Endothelial cell of umbilical vein (primary cell): ENCODE data around the gene LIN7C. TPM values are rescaled to one million over a fixed set of nuclear protein-coding genes. Genes with fewer than 3 reads are reported as not detected.

ENCODE experiments used
- BruUV-seq: library from RNA; stranded (reverse); fragments of 400-500 nt; replicated peaks from 2 replicates; lab custom pipeline; 2021; lab: Mats Ljungman, UMichigan
- CTCF ChIA-PET: fragments of 300-600, 350-600 bp; sonication (Branson Sonifier 250); formaldehyde crosslinking; loops from one replicate; lab custom pipeline; 2021; ENCODE audit warnings: antibody characterized with exemption, inconsistent platforms; lab: Charles Lee
- POLR2A ChIA-PET: fragments of 300-600, 350-600 bp; sonication (Branson Sonifier 250); formaldehyde crosslinking; loops from one replicate; lab custom pipeline; 2021; ENCODE audit warnings: antibody characterized with exemption, inconsistent platforms; lab: Charles Lee
- DNase-seq: peaks from one replicate; pipeline ENCODE4 v3.0.0-alpha.2; 2011; ENCODE audit warnings: low read depth, low spot score
- FAIRE-seq: peaks from 2 replicates; lab custom pipeline; 2011; peaks lifted over from hg19 to GRCh38; lab: Jason Lieb, UNC
- H2AFZ ChIP-seq: 2 replicates; pipeline ENCODE4 v1.6.0; 2012; ENCODE audit warnings: low read depth, low read length, control low read depth, inconsistent platforms
- H3K27ac ChIP-seq: 2 replicates; pipeline ENCODE4 v1.5.1; 2011; ENCODE audit warnings: low read depth, mild to moderate bottlenecking, control low read depth, low read length, moderate library complexity; ENCODE audit not compliant: insufficient read depth
- H3K27me3 ChIP-seq, 2 experiments: 2 replicates each; pipeline versions ENCODE4 v1.6.0 to v1.6.1; 2011; ENCODE audit warnings: low read length in 2 of 2, mixed read lengths in 1 of 2; ENCODE audit not compliant: control insufficient read depth in 2 of 2, insufficient read depth in 2 of 2
- H3K36me3 ChIP-seq, 2 experiments: 2 replicates in 1 of 2; 3 replicates in 1 of 2; pipeline ENCODE4 v1.5.1; 2011; ENCODE audit warnings: low read length in 2 of 2, mild to moderate bottlenecking in 1 of 2, moderate library complexity in 1 of 2; ENCODE audit not compliant: control insufficient read depth in 2 of 2, insufficient read depth in 2 of 2; ENCODE audit errors: extremely low read depth in 1 of 2
- H3K4me1 ChIP-seq: 3 replicates; pipeline ENCODE4 v1.5.1; 2011; ENCODE audit warnings: mild to moderate bottlenecking, low read length; ENCODE audit not compliant: control insufficient read depth, insufficient read depth; ENCODE audit errors: extremely low read depth
- H3K4me2 ChIP-seq: 2 replicates; pipeline ENCODE4 v1.6.1; 2011; ENCODE audit warnings: low read length, control low read depth, mixed read lengths; ENCODE audit not compliant: insufficient read depth
- H3K4me3 ChIP-seq, 3 experiments: fragments of 200-600 bp in 1 of 3; sonication (generic), shearing (Covaris generic) in 1 of 3; replicated peaks in 1 of 3; 2 replicates each; pipeline ENCODE4 v1.5.1; 2011 to 2016; ENCODE audit warnings: control low read depth in 3 of 3, low read length in 3 of 3, mild to moderate bottlenecking in 2 of 3, inconsistent platforms in 1 of 3, low read depth in 1 of 3, moderate library complexity in 1 of 3; ENCODE audit not compliant: insufficient read depth in 1 of 3
- H3K79me2 ChIP-seq: 2 replicates; pipeline ENCODE4 v1.6.0; 2012; ENCODE audit warnings: low read length, inconsistent platforms; ENCODE audit not compliant: control insufficient read depth, insufficient read depth
- H3K9ac ChIP-seq: replicated peaks from 2 replicates; pipeline ENCODE3; 2011; ENCODE audit warnings: low read length, control low read depth; ENCODE audit not compliant: insufficient read depth; ENCODE audit errors: extremely low read depth
- H3K9me1 ChIP-seq: replicated peaks from 3 replicates; pipeline ENCODE4 v1.6.0; 2011; ENCODE audit warnings: mild to moderate bottlenecking, low read length; ENCODE audit not compliant: control insufficient read depth, insufficient read depth; ENCODE audit errors: extremely low read depth
- H3K9me3 ChIP-seq: replicated peaks from 2 replicates; pipeline ENCODE4 v1.5.1; 2012; ENCODE audit warnings: low read length, inconsistent platforms; ENCODE audit not compliant: control insufficient read depth, insufficient read depth
- H4K20me1 ChIP-seq: replicated peaks from 2 replicates; pipeline ENCODE3; 2011; ENCODE audit warnings: mild to moderate bottlenecking, low read length; ENCODE audit not compliant: control insufficient read depth, insufficient read depth; ENCODE audit errors: extremely low read depth
- EZH2 ChIP-seq: IDR thresholded peaks from 2 replicates; pipeline ENCODE4 v1.6.1; 2012; ENCODE audit warnings: borderline replicate concordance, low read depth, mild to moderate bottlenecking, moderate library complexity, low read length, inconsistent platforms; ENCODE audit not compliant: severe bottlenecking
- FOS ChIP-seq: IDR thresholded peaks from 2 replicates; pipeline ENCODE4 v1.6.1; 2011; ENCODE audit warnings: mild to moderate bottlenecking, low read length, moderate library complexity, borderline replicate concordance; ENCODE audit not compliant: insufficient read depth
- GATA2 ChIP-seq: IDR thresholded peaks from 2 replicates; pipeline ENCODE4 v1.7.0; 2011; ENCODE audit warnings: low read depth, mild to moderate bottlenecking, moderate library complexity, mixed read lengths, low read length; ENCODE audit not compliant: insufficient read length, insufficient read depth
- JUN ChIP-seq: IDR thresholded peaks from 2 replicates; pipeline ENCODE4 v1.6.1; 2011; ENCODE audit warnings: borderline replicate concordance, low read depth; ENCODE audit not compliant: insufficient read length, insufficient read depth
- MYC ChIP-seq: IDR thresholded peaks from one replicate; pipeline ENCODE4 v1.6.1; 2011; ENCODE audit warnings: mild to moderate bottlenecking, low read depth, low read length
- POLR2A ChIP-seq: IDR thresholded peaks from 2 replicates; pipeline ENCODE4 v1.6.1; 2012; ENCODE audit warnings: low read depth, mild to moderate bottlenecking, control low read depth, low read length
- POLR2AphosphoS5 ChIP-seq: IDR thresholded peaks from 2 replicates; pipeline ENCODE4 v1.6.1; 2012; ENCODE audit warnings: low read depth, mild to moderate bottlenecking, control low read depth, low read length, moderate library complexity; ENCODE audit not compliant: insufficient read depth
- dilution Hi-C: fragments of 300-500 bp; cut with MboI; formaldehyde crosslinking; loops from one replicate; pipeline ENCODE4 v1.15.0; 2019; ENCODE audit warnings: low sequenced_read_pairs; ENCODE audit not compliant: extremely low pct_ligation_motif_present
- intact Hi-C: fragments of 100-400 bp; cut with micrococcal nuclease; formaldehyde crosslinking; loops from one replicate; pipeline ENCODE4 v1.10.0; 2022
- polyA plus RNA-seq, 4 experiments: library from polyadenylated mRNA; depleted of rRNA in 3 of 4; stranded (reverse) in 3 of 4; unstranded in 1 of 4; fragments of >200 nt; gene quantifications; 2 replicates each; pipeline versions ENCODE4 v1.2.1 to v1.2.3, GENCODE V29; 2011 to 2012; ENCODE audit warnings: missing spikeins in 1 of 4
- total RNA-seq: library from RNA; stranded (reverse); gene quantifications from 2 replicates; pipeline ENCODE4 v1.2.3, GENCODE V29; 2021
- TF ChIP-seq, protein P1 (sequence below): IDR thresholded peaks from 2 replicates; pipeline ENCODE4 v1.6.1; 2011; ENCODE audit not compliant: insufficient read depth, insufficient read length
- TF ChIP-seq, protein P2 (sequence below), 2 donors: IDR thresholded peaks; 1 replicate in 1 of 2; 2 replicates in 1 of 2; pipeline ENCODE4 v1.5.1; 2011; ENCODE audit warnings: low read length in 2 of 2, mild to moderate bottlenecking in 2 of 2, moderate library complexity in 2 of 2, control low read depth in 1 of 2, inconsistent platforms in 1 of 2, low read depth in 1 of 2; ENCODE audit not compliant: insufficient read depth in 1 of 2; ENCODE audit errors: extremely low read depth in 1 of 2

The LIN7C gene
- total and polyA plus RNA-seq, 2 donors (not counting 3 experiments of a cell fraction or from before 2014, with no cell fraction given), result 7.1 to 24.9 TPM

DNA sequence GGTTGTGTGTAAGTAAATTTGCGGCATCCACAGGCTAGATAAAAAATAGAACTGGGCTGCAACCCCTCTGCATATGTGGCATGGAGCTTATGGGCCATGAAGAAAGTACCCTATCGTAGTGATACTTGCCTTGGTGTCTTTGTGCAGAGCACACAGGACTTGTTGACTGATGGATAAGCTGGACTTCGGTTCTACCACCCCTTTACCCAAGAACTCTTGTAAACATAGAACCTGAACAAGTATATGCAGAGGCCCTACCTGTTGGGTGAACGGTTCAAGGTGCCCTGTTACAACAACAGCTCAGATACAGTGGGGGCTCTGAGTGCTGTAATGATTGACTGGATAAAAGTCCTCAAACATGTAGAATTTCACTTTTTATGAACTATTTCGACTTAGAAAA lies 30.9 kb downstream of the LIN7C start:
- Histone ChIP-seq H3K4me2 (no peak overlapping the region), H3K4me1 (peaks cover 3% of the 10 kb centered on the region), H2AFZ (no peak overlapping the region), H3K9ac (no peak overlapping the region), H3K79me2 (no peaks in the 10 kb centered on the region), H3K9me3 (no peaks in the 10 kb centered on the region), H4K20me1 (no peaks in the 10 kb centered on the region), H3K27me3 (peaks cover 0 to 2% of the 10 kb centered on the region in 2 experiments), H3K36me3 (no peaks in the 10 kb centered on the region), H3K4me3 (no peak overlapping the region), H3K27ac (no peak overlapping the region), H3K9me1 (no peaks in the 10 kb centered on the region)
- dilution Hi-C loops, result loop anchor here (25.0 kb wide), 1 partner anchor 288 kb away; no protein-coding TSS in a partner anchor
- DNase-seq (no peak), FAIRE-seq (no peak)
- no peak for TF ChIP-seq JUN
- no peak for TF ChIP-seq GATA2
- no peak for TF ChIP-seq MYC
- TF ChIP-seq, protein P1, sequence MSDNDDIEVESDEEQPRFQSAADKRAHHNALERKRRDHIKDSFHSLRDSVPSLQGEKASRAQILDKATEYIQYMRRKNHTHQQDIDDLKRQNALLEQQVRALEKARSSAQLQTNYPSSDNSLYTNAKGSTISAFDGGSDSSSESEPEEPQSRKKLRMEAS, result no peak
- TF ChIP-seq POLR2AphosphoS5, result no peak
- no peak for TF ChIP-seq POLR2A
- TF ChIP-seq, protein P2, sequence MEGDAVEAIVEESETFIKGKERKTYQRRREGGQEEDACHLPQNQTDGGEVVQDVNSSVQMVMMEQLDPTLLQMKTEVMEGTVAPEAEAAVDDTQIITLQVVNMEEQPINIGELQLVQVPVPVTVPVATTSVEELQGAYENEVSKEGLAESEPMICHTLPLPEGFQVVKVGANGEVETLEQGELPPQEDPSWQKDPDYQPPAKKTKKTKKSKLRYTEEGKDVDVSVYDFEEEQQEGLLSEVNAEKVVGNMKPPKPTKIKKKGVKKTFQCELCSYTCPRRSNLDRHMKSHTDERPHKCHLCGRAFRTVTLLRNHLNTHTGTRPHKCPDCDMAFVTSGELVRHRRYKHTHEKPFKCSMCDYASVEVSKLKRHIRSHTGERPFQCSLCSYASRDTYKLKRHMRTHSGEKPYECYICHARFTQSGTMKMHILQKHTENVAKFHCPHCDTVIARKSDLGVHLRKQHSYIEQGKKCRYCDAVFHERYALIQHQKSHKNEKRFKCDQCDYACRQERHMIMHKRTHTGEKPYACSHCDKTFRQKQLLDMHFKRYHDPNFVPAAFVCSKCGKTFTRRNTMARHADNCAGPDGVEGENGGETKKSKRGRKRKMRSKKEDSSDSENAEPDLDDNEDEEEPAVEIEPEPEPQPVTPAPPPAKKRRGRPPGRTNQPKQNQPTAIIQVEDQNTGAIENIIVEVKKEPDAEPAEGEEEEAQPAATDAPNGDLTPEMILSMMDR (IDR thresholded peaks at IDR 0.05; ENCODE audit: extremely low read depth in 1 of 2, insufficient read depth in 1 of 2, low read depth in 1 of 2, low read length in 2 of 2), result no peak
- no peak for TF ChIP-seq EZH2
- TF ChIP-seq FOS, result no peak
- ChIA-PET CTCF (interaction anchor here (1.1 to 6.3 kb wide), 5 partner anchors 11 to 292 kb away, joined by 3 to 63 read pairs (median 6); no protein-coding TSS in a partner anchor), POLR2A (no interaction called here)
- intact Hi-C loops, result no loop called here
- BruUV-seq, result no TSS peak
